HG03108 (cell line): Measurements from ENCODE around the gene RNF14.

Source experiments
- ATAC-seq: cut with Tn5 transposase; IDR thresholded peaks from one replicate; pipeline ENCODE4 v1.9.1; 2021; ENCODE audit warnings: moderate library complexity; ENCODE audit not compliant: unreplicated experiment

RNF14 gene

GRCh38 chr5:141973871-141974595 is 5.1 kb downstream of the RNF14 start:
- ATAC-seq, result no peak

GRCh38 chr5:141976176-141976575 is 7.3 kb downstream of the RNF14 start:
- no peak for ATAC-seq

DNA sequence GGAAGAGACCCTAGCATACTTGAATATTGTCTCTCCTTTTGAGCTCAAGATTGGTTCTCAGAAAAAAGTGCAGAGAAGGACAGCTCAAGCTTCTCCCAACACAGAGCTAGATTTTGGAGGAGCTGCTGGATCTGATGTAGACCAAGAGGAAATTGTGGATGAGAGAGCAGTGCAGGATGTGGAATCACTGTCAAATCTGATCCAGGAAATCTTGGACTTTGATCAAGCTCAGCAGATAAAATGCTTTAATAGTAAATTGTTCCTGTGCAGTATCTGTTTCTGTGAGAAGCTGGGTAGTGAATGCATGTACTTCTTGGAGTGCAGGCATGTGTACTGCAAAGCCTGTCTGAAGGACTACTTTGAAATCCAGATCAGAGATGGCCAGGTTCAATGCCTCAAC is 9.5 kb downstream of the RNF14 start:
- ATAC-seq, result no peak

GRCh38 chr5:141982626-141983025 is 13.7 kb downstream of the RNF14 start:
- ATAC-seq, result no peak

- ATAC-seq, result no peak
Measured at GRCh38 chr5:141986072-141986471, 17.2 kb downstream of the RNF14 start.

GRCh38 chr5:141989720-141990119 is 20.8 kb downstream of the RNF14 start:
- ATAC-seq, result no peak

GRCh38 chr5:141992349-141992963 is 23.6 kb downstream of the RNF14 start:
- ATAC-seq, result no peak

GRCh38 chr5:141994511-141995136 is 25.7 kb downstream of the RNF14 start:
- no peak for ATAC-seq

DNA sequence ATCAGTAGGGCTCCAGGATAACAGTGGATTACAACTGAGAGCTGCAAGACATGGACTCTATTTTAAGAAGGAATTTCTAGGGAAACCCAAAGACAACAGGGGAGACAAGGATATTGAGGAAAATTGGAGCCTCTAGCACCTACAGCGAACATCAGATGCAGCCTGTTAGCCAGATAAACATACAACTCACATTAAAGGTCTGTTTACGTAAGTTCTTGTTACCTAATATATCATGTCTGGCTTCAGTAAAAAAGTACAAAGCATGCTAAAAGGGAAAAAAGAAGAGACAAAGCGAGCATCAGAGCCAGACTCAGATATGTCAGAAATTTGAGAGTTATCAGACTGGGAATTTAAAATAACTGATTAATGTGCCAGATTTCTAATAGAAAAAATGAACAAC is 26.8 kb downstream of the RNF14 start:
- no peak for ATAC-seq

DNA sequence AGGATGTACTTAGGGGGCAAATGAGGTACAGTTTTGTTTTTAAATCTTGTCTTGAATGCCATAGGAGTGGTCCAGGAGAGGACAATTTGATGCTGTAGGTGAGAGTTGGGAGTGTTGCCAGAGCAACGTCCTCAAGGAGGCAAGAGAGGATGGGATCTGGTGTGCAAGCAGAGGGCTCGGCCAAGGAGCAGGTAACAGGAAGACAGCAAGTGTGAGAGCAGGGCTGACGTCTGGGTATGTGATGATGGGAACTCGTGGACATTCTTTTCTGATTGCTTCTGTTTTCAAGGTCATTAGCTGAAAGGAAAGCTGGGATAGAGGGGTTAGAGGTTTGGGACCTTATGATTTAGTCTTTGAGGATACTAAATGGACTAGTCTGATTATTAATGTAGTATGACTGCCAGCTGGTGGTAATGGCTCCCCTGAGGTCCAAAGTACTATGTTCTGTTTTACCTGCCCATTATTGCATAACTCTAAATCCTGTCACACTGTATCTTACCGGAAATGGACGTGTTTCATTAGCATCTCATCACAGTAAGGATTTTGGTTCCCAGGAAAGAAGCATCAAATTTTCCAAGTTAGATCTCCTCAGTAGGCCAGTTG is 28.6 kb downstream of the RNF14 start:
- no peak for ATAC-seq

GRCh38 chr5:142000173-142000572 is 31.3 kb downstream of the RNF14 start:
- ATAC-seq, result no peak

DNA sequence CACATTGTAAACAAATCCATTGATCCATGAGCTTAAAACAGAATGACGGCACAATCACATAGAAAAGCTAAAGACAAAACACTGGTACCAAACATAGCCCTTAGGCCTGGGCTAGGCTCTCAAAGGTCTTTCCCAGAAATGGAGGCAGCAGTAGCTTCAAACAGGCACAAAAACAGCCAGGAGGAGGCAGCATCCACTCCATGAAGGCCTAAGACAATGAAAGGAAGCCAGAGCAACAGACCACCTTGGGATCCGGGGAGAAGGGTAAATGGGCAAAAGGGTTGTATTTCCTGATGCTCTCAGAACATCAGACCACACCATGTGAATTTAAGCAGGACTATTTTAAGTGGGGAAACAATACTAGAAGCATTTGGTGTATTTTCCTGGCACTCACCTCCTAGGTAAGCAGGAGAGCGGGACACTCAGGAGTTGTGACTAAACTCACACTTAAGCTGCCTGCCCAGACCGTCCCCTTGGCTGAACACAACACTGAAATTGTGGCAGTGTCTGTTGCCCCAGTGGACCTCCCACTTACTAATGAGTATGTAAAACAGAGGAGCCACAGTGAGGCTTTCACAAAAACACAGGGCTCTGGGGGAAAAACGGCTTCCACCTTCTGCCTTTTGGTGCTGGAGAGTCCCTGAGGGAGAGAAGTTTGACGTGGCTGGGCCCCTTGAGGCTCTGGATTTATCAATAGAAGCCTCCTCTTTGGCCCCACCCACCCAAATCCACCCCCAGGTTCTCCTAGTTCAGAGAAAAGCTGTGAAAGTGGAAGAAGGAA is 32.0 kb downstream of the RNF14 start:
- ATAC-seq, result no peak

DNA sequence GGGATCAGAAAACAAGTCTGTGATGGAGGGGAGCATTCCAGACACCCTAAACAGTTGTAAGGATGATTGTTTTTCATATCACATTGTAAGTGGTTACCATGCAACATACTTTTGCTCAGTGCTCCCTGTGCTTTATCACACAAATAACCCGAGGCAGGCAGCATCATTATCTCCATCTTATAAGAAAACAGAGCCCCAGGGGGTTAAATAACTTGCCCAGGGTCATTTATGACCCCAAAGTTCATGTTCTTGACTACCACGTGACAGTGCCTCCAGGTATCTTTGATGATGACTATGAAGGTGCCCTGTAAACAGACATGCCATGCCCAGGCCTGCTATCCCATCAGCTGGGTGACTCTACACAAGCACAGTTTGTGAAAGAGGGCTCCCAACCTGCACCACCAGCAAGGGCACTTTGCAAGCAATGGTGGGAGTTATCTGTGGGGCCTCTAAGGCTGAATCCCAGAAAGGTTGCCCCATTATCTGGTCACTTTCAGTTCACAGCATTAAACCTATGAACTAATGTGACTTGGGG is 34.4 kb downstream of the RNF14 start:
- no peak for ATAC-seq

- ATAC-seq, result no peak
Measured at GRCh38 chr5:142006363-142007236, 37.7 kb downstream of the RNF14 start.

- no peak for ATAC-seq
Measured at GRCh38 chr5:142007237-142007544, 38.3 kb downstream of the RNF14 start.

DNA sequence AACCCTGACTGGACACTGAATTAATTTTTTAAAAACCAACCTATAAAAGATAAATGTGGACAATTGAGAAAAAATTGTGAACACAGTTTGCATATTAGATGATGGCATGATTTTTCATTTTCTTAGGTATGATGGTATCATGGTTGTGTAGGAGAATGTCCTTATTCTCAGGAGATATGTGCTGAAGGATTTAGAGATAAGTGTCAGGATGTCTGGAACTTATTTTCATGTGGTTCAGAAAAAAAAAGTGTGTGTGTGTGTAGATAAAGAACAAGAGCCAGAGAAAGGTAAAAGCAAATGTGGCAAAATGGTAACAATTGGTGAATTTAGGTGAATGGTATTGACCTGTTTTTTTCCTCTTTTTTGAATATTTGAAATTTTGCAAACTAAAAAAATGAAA is 39.9 kb downstream of the RNF14 start:
- no peak for ATAC-seq

- no peak for ATAC-seq
Measured at GRCh38 chr5:142009886-142010285, 41.0 kb downstream of the RNF14 start.

- no peak for ATAC-seq
Measured at GRCh38 chr5:142011572-142012185, 42.8 kb downstream of the RNF14 start.

DNA sequence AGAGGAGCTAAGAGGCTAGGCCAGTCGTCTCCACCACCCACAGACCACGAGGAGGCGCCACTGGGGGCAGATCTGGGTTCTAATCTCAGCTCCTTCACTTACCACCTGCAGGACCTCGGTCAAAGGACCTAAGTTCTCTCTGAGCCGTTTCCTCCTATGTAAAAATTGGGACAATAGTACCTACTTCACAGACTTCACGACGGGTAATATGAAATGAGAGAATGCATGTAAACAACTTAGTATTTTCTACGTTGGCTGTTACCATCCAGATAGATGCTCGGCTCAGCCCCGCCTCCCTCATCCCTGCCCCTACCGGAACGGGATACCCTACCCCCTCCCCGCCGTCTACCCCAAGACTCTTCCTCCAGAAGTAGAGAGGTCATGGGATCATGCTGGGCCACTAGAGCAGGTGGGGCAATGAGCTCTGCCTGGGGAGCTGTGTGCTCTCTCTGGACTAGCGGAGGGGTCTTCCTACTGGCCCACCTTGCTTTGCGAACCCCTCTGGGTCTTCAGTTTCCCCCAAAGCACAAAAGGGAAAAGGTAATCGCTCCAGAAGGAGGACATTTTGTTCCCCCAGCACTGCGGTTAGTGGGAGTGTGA is 43.4 kb downstream of the RNF14 start:
- ATAC-seq, result no peak
